Measurements from ENCODE around the gene TXNDC2. TPM values are rescaled to one million over a fixed set of nuclear protein-coding genes. Genes with fewer than 3 reads are reported as not detected.

Gene TXNDC2
- not detected for polyA plus RNA-seq (2012; ENCODE audit: insufficient read length, low read depth)

DNA sequence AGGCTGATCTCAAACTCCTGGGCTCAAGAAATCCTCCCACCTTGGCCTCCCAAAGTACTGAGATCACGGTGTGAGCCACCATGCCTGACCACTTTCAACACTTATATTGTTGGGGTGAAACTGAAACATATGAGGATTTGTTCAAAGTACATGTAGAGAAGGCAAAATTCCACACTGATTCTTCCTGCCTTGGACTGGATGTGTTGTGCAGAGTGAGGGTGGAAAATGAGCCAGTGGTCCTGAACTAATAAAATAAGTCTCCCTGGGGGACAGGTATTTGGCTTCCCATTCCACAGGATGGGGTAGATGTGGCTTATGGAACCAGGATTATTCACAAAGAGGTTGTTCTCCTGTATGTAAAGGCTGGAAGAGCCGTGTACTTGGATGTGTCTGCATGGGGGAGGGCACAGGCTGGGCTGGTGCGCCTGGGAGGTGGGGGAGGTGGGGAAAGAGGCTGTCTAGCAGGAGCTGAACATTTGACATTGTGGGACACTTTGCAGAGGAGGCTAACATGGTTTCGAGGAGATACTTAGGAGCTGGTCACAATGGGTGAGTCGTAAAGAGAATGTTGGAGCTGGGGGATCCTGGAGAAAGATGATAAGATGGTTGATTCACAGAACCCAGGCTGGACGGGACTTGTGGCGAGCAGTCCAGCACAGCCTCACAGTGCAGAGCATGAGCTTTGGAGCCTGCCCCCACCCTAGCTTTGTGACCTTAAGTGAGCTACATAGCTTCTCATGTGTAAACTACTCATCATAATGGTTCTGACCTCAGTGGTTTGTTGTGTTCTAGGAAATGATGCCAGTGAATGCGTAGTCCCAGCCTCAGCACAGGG, at the start of gene TXNDC2:
TXNDC2 (plus strand) TSS at position 804 of the 835 bp plus-strand sequence. CDS start 708 bp downstream, outside the sequence.
- TF ChIP-seq, protein P1, sequence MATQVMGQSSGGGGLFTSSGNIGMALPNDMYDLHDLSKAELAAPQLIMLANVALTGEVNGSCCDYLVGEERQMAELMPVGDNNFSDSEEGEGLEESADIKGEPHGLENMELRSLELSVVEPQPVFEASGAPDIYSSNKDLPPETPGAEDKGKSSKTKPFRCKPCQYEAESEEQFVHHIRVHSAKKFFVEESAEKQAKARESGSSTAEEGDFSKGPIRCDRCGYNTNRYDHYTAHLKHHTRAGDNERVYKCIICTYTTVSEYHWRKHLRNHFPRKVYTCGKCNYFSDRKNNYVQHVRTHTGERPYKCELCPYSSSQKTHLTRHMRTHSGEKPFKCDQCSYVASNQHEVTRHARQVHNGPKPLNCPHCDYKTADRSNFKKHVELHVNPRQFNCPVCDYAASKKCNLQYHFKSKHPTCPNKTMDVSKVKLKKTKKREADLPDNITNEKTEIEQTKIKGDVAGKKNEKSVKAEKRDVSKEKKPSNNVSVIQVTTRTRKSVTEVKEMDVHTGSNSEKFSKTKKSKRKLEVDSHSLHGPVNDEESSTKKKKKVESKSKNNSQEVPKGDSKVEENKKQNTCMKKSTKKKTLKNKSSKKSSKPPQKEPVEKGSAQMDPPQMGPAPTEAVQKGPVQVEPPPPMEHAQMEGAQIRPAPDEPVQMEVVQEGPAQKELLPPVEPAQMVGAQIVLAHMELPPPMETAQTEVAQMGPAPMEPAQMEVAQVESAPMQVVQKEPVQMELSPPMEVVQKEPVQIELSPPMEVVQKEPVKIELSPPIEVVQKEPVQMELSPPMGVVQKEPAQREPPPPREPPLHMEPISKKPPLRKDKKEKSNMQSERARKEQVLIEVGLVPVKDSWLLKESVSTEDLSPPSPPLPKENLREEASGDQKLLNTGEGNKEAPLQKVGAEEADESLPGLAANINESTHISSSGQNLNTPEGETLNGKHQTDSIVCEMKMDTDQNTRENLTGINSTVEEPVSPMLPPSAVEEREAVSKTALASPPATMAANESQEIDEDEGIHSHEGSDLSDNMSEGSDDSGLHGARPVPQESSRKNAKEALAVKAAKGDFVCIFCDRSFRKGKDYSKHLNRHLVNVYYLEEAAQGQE (IDR thresholded peaks at IDR 0.05; ENCODE audit: insufficient read depth in 1 of 2, low read depth in 2 of 2, low read length in 2 of 2), result no peak
- TF ChIP-seq SIN3A (IDR thresholded peaks at IDR 0.05; ENCODE audit: borderline replicate concordance, insufficient read depth, low read length) (no peak), FOXP2 (optimal IDR thresholded peaks at IDR 0.05; ENCODE audit: borderline replicate concordance, extremely low read depth, extremely low read length, insufficient read depth) (no peak), TAF1 (IDR thresholded peaks at IDR 0.05; ENCODE audit: borderline replicate concordance, insufficient read depth, low read length) (no peak), POLR2AphosphoS5 (IDR thresholded peaks at IDR 0.05; ENCODE audit: low read depth, low read length) (no peak)

DNA sequence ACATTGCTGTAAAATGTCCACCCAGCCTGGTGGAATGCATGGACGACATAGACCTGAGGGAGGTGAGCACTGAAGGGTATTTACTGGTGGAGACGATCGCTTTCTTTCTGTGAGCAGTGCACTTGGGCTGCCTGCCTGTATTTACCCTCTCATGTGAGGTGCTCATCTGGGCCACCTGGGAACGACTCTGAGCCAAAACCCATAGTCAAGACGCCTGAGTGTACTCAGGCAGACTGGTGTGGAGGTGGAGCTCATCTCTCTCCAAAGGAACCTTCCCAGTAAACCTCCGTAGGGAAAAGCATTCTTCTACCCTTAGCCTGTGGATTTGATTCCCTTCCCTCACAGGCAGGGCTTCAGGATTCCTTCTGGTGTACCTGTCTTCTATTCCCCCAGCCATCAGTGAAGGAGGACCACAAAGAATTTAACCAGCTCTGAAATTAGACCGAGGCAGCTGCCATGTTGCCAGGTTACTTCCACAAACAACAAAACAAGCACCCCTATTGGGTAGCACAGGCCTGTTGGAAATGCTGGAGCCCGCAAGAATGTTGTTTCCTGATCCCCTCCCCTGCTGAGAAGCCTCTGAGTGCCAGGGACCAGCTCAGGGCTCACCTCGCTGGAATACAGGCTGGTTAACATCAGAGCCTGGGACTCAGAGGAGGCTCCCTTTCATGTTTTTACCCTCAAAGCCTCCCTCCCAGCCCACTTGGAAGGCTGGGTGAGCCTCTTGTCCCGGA, 47.5 kb upstream of the TXNDC2 start:
- TF ChIP-seq TAF1 (IDR thresholded peaks at IDR 0.05; ENCODE audit: borderline replicate concordance, insufficient read depth, low read length), result no peak
- no peak for TF ChIP-seq SIN3A (IDR thresholded peaks at IDR 0.05; ENCODE audit: borderline replicate concordance, insufficient read depth, low read length)
- TF ChIP-seq FOXP2 (optimal IDR thresholded peaks at IDR 0.05; ENCODE audit: borderline replicate concordance, extremely low read depth, extremely low read length, insufficient read depth), result no peak
- TF ChIP-seq POLR2AphosphoS5 (IDR thresholded peaks at IDR 0.05; ENCODE audit: low read depth, low read length), result no peak
- TF ChIP-seq, protein P1 (IDR thresholded peaks at IDR 0.05; ENCODE audit: insufficient read depth in 1 of 2, low read depth in 2 of 2, low read length in 2 of 2), result no peak

DNA sequence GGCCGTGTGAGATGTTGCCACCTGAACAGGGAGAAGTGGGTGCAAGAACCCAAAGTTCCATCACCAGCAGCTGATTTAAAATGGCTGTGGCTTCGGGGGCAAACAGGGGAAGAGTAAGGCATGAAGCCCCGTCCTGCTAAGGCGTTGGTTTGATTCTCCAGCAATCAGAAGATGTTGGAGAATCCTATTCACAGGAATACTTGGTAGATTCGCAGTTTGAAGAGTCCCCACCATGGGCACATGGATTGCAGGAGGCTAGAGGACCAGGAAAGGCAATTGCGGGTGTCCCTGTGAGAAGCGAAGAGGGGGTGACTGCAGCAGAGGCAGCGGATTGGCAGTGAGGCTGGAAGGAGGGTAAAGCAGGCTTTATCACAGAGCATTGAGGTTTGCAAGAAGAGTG, 46.6 kb upstream of the TXNDC2 start:
- no peak for TF ChIP-seq TAF1 (IDR thresholded peaks at IDR 0.05; ENCODE audit: borderline replicate concordance, insufficient read depth, low read length)

DNA sequence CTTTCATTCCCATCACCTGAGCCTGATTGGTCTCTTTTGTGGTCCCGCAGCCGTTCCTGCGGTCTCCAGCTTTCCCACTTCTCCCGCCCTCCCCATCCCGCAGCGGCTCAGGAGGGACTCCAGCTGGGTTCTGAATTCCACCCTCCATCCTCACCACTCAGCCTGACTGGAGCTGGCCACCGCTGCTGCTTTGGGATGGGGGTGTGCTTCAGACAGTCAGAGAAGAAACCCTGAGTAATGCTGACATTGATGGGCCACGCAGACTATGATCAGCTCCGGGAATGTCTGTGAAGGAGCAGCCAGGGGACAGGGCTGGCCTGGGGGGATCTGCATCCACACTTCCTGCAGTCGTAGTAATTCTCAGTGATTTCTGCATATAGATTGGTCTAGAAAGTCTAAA, 45.9 kb upstream of the TXNDC2 start:
- no peak for TF ChIP-seq SIN3A (IDR thresholded peaks at IDR 0.05; ENCODE audit: borderline replicate concordance, insufficient read depth, low read length)
- TF ChIP-seq TAF1 (IDR thresholded peaks at IDR 0.05; ENCODE audit: borderline replicate concordance, insufficient read depth, low read length), result no peak
- TF ChIP-seq, protein P1 (IDR thresholded peaks at IDR 0.05; ENCODE audit: insufficient read depth in 1 of 2, low read depth in 2 of 2, low read length in 2 of 2), result no peak
- no peak for TF ChIP-seq POLR2AphosphoS5 (IDR thresholded peaks at IDR 0.05; ENCODE audit: low read depth, low read length)
- TF ChIP-seq FOXP2 (optimal IDR thresholded peaks at IDR 0.05; ENCODE audit: borderline replicate concordance, extremely low read depth, extremely low read length, insufficient read depth), result no peak

DNA sequence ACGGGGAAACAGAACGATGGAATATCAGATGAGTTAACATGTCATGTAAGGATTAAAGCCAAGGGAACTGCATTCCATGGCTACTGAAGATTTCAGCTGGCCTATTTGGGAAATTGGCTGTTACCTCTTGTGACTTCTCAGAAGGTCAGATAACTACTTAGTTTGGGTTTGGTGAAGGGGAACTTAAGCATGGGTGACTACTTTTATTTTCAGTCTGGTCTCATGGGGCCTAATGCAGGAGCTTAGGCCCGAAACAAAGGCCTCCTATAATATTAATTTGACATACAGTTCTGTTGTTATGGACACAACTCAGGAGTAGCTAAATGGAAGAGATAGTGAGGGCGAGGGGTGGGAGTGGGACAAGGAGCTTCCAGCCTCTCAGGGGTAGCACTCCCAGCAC, 44.0 kb upstream of the TXNDC2 start:
- no peak for TF ChIP-seq POLR2AphosphoS5 (IDR thresholded peaks at IDR 0.05; ENCODE audit: low read depth, low read length)

DNA sequence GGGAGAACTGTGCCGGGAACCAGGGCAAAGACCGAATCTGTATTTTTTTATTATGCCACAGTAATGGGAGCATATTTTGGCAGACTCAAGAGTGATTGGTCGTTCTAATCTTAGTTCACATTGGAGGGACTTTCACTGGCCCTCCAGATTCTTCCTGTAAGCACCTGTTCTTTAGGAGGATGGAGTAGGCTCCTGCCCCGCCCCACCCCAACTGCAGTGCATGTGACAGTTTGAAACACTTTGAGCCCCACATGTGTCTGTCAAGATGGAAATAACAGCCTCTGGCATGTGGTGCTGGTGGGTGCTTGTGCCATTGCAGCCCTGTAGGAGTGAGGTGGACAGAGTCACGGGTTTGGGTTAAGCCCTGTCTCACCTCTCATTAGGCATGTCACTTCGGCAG, 43.3 kb upstream of the TXNDC2 start:
- TF ChIP-seq SIN3A (IDR thresholded peaks at IDR 0.05; ENCODE audit: borderline replicate concordance, insufficient read depth, low read length), result no peak
- TF ChIP-seq POLR2AphosphoS5 (IDR thresholded peaks at IDR 0.05; ENCODE audit: low read depth, low read length), result no peak
- TF ChIP-seq, protein P1 (IDR thresholded peaks at IDR 0.05; ENCODE audit: insufficient read depth in 1 of 2, low read depth in 2 of 2, low read length in 2 of 2), result no peak
- TF ChIP-seq FOXP2 (optimal IDR thresholded peaks at IDR 0.05; ENCODE audit: borderline replicate concordance, extremely low read depth, extremely low read length, insufficient read depth), result no peak
- no peak for TF ChIP-seq TAF1 (IDR thresholded peaks at IDR 0.05; ENCODE audit: borderline replicate concordance, insufficient read depth, low read length)
